T1000 (cell line): ENCODE data around the gene CCDC157.
A peak's percentile ranks its signal among the peaks of the same experiment; 100 is the strongest.
"Not testable (repeated sequence)": the region's sequence is repeated elsewhere in the genome, so short reads cannot be mapped to it uniquely, and the experiment has no call there.

Experiments used
- DNase-seq: peaks from one replicate; lab custom pipeline; 2025; ENCODE audit warnings: mixed read lengths; lab: John Stamatoyannopoulos, UW

CCDC157 gene

DNA sequence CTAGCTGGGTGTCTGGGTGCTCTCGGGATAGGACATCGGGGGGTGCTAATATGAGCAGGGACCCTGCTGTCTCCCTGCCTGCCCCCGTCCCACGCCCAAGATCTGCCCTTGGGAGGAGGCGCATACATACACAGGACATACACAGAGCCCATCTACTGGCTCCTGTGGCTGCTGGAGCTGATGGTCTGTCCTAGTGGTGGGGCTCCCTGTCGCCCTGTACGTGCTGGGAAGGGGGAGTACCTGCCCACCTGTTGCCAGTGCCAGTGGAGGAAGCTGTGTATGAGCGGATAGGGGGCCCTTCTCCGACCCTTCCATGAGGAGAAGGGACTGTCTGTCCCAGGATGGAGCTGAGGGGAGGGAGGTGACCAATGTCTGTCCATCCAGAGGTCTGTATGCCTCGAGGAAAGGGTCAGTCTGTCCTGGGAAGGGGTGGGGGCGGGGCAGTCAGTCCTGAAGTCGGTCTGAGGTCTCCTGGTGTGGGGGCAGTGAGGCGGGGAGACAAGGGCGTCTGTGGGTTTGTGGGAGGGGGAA, 31.0 kb upstream of the CCDC157 start:
- no peak for DNase-seq

GRCh38 chr22:30326255-30326705, 30.5 kb upstream of the CCDC157 start:
- no peak for DNase-seq

DNA sequence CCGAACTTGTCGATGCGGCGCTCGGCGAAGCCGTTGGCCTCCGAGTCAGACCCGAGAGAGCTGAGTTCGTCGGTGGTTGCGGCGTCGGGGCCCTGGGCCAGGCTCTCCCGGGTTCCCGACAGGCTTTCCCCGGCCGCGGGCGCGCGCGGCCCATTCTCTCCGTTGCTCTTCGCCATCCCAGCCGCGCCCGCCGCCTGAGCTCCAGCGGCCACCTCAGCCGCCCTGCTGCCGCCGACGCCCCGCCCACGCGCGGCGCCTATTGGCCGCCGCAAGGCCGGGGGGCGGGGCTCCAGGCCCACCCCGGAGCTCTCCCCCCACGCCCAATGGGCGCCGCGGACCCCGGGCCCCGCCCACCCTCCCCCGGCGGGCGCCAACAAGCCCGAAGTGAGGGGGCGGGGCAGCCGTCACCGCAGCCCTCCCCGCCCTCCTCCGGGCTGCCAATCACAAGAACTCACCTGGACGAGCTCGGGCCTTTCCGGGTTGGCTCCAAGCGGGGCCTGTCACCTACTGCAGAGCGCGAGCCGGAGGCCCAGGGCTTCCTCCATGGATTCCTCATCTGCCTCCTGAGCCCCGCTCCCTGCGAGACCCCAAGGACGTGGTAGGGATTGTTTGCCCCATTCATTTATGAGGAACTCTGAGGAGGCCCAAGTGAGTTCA, 30.0 kb upstream of the CCDC157 start, which contains the start of gene TBC1D10A:
Gene TBC1D10A, minus strand, starts transcription at position 236 of the 657 bp plus-strand sequence. Its CDS starts 60 bp downstream, at position 176.
- DNase-seq, result peak; percentile 70

- DNase-seq, result no peak
Measured at GRCh38 chr22:30327864-30328345, 28.9 kb upstream of the CCDC157 start.

GRCh38 chr22:30328466-30329049, 28.2 kb upstream of the CCDC157 start:
- DNase-seq, result no peak

GRCh38 chr22:30332551-30332950, 24.3 kb upstream of the CCDC157 start:
- DNase-seq, result no peak

DNA sequence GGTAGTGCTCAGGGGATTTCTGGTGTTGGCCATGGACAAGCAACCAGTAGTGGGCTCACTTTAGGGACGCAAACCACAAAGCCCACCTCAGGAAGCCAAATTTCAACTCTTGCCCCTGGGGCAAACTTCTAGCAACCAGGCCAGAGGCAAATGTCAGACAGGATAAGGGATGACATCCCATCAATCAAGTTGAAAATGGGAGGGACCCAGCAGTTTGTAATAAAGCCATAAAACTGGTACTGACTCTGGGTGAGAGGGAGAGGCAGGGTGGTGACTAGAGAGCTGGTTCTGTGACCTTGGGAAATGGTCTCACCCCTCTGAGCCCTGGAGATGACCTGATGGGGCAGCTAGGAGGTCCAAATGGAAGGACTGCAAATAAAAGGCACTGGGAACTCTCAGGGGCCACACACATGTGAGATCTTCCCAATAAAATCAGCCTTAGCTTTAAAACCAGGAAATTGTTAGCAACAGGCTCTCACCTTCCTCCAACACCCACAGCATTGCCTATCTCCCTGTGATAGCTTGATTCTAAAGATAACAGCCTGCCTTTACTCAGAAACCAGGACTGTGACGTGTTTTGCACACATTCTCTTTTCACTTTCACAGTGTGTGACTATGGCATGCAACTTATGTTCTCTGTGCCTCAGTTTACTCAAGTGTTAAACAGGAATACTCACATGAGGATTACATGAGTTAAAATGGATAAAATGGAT, 23.7 kb upstream of the CCDC157 start:
- DNase-seq, result no peak

- no peak for DNase-seq
Measured at GRCh38 chr22:30333707-30334087, 23.1 kb upstream of the CCDC157 start.

DNA sequence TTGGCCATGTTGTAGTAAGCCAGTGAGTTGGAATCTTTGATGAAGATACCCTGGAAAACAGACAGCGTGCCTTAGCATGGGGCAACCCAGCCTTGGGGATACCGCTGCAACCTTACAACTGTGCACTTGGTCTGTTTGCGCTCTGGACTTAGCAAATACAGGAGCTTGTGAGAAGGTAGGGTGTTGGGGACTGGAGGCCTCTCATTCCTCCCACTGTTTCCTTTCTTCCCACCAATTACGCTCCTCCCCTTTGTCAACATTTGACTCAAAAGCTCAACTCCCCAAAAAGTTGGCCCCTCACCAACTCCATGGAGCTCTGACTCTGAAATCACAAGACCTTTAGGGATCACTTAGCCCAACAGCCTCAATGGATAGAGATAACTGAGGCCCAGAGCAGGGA, 22.2 kb upstream of the CCDC157 start:
- no peak for DNase-seq

- DNase-seq, result no peak
Measured at GRCh38 chr22:30335236-30335635, 21.6 kb upstream of the CCDC157 start.

- no peak for DNase-seq
Measured at GRCh38 chr22:30336752-30337460, 19.9 kb upstream of the CCDC157 start.

- no peak for DNase-seq
Measured at GRCh38 chr22:30337461-30337778, 19.4 kb upstream of the CCDC157 start.

DNA sequence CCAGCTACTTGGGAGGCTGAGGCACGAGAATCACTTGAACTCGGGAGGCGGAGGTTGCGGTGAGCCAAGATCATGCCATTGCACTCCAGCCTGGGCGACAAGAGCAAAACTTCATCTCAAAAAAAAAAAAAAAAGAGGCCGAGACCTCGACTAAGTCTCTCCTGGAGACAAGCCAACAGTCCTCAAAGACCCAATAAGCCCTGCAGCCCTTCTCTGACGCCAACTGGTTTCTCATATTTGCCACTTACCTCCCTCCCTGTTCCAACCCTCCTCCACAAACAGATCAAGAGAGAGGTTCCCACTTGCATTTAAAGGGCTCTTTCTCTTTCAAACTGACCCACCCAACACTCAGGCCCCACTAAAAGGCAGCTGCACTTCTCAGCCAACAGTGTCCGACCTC, 18.5 kb upstream of the CCDC157 start:
- not testable (repeated sequence) for DNase-seq

GRCh38 chr22:30338802-30339201, 18.0 kb upstream of the CCDC157 start:
- no peak for DNase-seq

DNA sequence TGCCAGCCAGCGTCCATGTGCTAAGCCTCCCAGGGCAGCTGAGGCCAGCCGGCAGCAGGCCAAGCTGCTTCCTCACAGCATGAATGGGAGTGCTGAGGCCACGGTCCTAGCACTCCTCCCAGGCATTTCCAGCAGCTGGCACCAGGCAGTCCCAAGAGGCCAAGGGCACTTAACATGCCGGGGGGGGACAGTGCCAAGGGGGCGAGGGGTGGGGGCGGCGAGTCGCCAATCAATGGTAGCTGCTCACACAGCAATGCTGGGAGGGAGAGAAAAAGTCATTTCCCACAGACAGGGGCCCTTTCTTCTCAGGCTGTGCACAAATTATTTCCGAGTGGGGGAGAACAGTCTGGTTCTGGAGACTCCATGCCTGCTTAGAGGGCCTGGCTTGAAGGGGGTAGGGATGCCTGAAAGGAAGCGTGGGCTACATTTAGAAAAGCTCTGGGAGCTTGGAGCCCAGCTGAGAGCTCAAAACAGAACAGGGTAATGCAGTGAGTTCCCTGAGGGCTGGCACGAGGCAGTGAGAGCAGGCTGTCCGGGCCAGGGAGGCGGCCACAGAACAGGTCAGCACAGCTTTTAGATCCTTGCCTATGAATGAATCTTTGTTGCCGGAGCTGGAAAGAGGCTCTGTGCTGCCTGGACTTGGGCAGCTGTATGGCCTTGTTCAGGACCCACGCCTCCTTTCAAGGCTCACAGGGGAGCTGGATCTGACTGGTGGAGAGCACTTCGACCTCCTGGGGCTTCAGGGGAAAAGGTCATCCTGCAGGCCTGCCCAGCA, 15.7 kb upstream of the CCDC157 start:
- no peak for DNase-seq

- no peak for DNase-seq
Measured at GRCh38 chr22:30344447-30345200, 12.2 kb upstream of the CCDC157 start.

- DNase-seq, result no peak
Measured at GRCh38 chr22:30347255-30347892, 9.4 kb upstream of the CCDC157 start.

DNA sequence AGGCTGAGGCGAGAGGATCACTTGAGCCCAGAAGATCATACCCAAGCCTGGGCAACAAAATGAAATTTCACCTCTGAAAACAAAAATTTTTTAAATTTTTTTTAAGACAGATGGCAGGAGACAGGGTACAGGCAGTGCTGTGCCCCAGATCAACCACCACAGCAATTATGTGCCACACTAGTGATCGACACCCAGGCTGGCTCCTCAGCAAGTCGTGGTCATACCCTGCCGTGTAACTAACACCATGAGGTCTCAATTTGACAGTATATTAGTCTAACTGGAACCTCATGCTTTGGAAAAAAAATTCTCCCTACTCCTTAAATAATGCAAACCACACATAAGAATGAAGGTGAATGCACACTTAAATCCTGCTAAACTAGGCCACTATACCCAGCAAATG, 8.4 kb upstream of the CCDC157 start:
- DNase-seq, result no peak

GRCh38 chr22:30348809-30349208, 8.0 kb upstream of the CCDC157 start:
- DNase-seq, result no peak

DNA sequence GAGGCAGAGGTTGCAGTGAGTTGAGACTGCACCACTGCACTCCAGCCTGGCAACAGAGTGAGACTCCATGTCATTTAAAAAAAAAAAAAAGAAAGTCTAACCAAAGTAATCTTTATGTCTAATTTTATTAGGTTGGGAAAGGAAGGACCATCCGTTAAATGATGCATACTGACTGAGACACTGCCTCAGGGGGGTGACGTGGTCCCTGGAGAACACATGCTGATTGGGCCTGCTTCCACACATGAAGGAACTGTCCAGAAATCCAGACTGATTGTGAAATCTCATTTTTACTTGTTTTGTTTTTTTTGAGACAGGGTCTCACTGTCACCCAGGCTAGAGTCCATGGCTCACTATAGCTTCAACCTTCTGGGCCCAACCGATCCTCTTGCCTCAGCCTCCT, 5.6 kb upstream of the CCDC157 start:
- no peak for DNase-seq
